Fibroblast of villous mesenchyme (primary cell): ENCODE measurements around the gene NPIPB6. TPM values are rescaled to one million over a fixed set of nuclear protein-coding genes. Genes with fewer than 3 reads are reported as not detected.

Source experiments
- DNase-seq: peaks from one replicate; pipeline ENCODE4 v3.0.0-alpha.2; 2010; ENCODE audit warnings: low read depth
- H3K4me3 ChIP-seq: 2 replicates; pipeline ENCODE4 v1.5.1; 2011; ENCODE audit warnings: low read depth, mild to moderate bottlenecking, low read length
- total RNA-seq: library from RNA; depleted of rRNA; stranded (reverse); fragments of >200 nt; gene quantifications from 2 replicates; pipeline ENCODE4 v1.2.3, GENCODE V29; 2012
- TF ChIP-seq, protein P1 (sequence below): IDR thresholded peaks from 2 replicates; pipeline ENCODE4 v1.5.1; 2012; ENCODE audit warnings: low read depth, mild to moderate bottlenecking, low read length; ENCODE audit not compliant: insufficient read depth

Gene NPIPB6
- total RNA-seq, 1 donor: not detected

DNA sequence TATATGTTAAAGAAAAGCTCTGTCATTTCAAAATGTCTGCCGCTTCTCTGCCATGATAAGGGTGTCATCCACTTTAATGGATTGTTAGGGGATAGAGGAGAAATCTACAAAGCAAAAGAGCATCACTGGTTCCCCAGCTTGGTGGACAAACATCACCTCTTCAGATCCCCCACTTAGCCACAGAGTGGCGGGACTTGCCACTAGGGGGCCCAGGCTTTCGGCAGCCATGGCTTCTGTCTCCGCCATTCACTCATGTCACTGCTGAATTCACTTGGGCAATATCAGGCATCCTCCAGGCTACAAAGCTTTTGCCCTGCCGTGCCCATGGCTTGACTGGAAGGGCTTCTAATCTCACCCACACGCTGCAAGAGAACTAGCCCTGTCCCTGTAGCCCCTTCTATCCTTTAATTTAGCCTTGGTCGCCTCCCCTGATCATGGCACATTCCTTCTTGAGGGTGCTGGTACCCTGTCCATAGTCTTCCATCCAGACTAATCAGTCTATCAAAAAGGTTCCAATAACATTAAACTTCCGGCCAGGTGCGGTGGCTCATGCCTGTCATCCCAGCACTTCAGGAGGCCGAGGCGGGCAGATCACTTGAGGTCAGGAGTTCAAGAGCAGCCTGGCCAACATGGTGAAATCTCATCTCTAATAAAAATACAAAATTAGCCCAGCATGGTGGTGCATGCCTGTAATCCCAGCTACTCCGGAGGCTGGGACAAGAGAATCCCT, 36.3 kb downstream of the NPIPB6 start:
- no peak overlapping the region for H3K4me3 ChIP-seq
- TF ChIP-seq, protein P1, sequence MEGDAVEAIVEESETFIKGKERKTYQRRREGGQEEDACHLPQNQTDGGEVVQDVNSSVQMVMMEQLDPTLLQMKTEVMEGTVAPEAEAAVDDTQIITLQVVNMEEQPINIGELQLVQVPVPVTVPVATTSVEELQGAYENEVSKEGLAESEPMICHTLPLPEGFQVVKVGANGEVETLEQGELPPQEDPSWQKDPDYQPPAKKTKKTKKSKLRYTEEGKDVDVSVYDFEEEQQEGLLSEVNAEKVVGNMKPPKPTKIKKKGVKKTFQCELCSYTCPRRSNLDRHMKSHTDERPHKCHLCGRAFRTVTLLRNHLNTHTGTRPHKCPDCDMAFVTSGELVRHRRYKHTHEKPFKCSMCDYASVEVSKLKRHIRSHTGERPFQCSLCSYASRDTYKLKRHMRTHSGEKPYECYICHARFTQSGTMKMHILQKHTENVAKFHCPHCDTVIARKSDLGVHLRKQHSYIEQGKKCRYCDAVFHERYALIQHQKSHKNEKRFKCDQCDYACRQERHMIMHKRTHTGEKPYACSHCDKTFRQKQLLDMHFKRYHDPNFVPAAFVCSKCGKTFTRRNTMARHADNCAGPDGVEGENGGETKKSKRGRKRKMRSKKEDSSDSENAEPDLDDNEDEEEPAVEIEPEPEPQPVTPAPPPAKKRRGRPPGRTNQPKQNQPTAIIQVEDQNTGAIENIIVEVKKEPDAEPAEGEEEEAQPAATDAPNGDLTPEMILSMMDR: peak; percentile 87
- DNase-seq: peak; percentile 46

DNA sequence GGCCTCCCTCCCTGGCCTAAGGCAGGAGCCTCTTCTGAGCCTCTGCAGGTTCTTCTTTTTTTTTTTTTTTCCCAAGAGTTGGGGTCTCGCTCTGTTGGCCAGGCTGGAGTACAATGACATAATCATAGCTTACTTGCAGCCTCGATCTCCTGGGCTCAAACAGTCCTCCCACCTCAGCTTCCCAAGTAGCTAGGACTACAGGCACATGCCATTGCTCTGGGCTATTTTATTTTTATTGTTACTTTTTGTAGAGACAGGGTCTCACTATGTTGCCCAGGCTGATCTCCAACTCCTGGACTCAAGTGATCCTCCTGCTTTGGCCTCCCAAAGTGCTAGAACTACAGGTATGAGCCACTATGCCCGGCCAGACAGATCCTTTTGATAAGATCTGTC, 38.4 kb downstream of the NPIPB6 start:
- no peak for DNase-seq
- no peak overlapping the region for H3K4me3 ChIP-seq
- TF ChIP-seq, protein P1: no peak

DNA sequence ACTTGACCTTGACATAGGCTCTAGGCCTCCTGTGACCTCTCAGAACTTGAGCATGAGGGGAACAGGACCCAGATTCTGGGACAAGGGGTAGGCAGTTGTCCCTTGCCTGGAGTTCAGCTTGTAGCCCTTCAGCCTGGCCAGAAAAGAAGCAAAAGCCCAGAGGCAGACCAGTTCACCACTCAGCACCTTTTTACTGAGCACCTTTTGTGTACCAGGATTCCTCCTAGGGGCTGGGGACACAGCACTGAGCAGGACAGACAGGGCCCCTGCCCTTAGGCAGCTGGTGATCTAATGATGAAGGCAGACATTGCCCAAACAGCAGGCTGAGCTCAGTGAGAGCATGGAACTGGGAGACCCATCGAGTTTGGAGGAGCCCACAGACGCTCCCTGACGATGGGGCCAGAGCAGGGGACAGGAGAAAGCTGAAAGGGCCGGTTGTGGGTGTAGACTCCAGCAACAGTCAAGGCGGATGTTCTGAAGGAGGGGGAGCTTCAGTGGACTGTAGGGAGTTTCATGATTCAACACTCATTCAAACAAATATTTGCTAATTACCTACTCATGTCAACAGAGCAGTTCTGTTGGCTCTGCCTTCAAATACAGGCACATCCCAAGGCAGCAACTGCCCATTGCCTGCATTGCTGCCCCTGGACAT, 38.9 kb downstream of the NPIPB6 start:
- no peak for DNase-seq
- TF ChIP-seq, protein P1: no peak
- no peak overlapping the region for H3K4me3 ChIP-seq

DNA sequence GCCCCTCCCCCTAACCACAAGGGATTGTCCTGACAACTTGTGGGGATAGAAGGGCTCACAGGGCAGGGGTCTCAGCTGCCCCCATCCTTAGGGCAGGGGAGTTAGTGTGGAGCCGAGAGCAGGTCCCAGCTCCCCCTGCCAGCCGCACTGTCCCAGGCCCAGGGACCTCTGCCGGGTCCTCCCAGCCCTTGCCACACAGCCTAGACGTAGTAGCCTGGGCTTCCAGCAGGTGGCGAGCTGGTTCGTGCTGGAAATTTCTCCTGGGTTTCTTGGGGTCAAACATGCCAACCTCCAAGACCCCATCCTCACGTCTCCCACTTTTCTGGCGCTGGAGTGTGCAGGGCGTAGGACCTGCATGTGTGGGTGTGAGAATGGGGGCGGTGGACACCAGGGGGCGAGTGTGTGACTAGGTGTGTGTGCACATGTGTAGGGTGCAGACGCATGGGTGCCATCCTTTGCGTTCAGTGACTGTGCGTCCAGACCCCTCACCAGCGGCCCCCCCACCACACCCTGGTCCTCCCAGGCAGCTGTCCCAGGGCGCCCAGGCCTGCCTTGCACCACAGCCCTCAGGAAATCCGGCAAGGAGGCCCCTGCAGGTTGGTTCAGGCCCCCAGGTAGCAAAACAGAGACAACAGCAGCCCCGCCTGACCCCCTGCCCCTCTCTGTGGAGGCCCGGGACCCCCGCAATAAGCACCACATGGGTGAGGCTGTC, 41.5 kb downstream of the NPIPB6 start:
- no peak overlapping the region for H3K4me3 ChIP-seq
- DNase-seq: peak; percentile 8
- TF ChIP-seq, protein P1: peak; percentile 87

DNA sequence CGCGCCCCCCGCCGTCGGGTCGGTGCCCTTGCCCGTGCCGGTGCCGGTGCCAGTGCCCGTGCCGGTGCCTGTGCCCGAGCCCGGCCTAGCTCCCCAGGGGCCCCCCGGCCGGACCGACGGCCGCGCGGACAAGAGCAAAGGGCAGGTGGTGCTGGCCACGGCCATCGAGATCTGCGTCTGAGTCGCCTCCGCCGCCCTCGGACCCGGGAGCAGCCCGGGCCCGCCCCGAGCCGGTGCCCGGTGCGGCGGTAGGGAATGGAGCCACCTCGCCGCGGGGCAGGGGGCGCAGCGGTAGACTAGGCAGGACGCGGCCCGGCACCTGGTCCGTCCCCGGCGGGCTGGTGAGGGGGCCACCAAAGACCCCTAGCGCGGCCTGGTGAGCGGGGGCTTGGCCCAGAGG, 42.6 kb downstream of the NPIPB6 start:
- TF ChIP-seq, protein P1: no peak
- DNase-seq: no peak
- H3K4me3 ChIP-seq: no peak overlapping the region

- no peak for DNase-seq
- no peak overlapping the region for H3K4me3 ChIP-seq
- TF ChIP-seq, protein P1: no peak
Observed at GRCh38 chr16:28320023-28320561, 43.2 kb downstream of the NPIPB6 start.
